HL-60 (cell line): Measurements from ENCODE around the gene KREMEN2.

Experiments
- DNase-seq, 2 experiments: peaks; one replicate each; pipeline ENCODE4 v3.0.0-alpha.2; 2010 to 2020; ENCODE audit warnings: low read depth in 1 of 2, low spot score in 1 of 2
- H3K27ac ChIP-seq: fragments of 250-450 bp; sonication (Bioruptor Pico); replicated peaks from 2 replicates; pipeline ENCODE4 v1.5.1; 2020; ENCODE audit warnings: mild to moderate bottlenecking, moderate library complexity
- H3K27me3 ChIP-seq: fragments of 250-450 bp; sonication (Bioruptor Pico); 2 replicates; pipeline ENCODE4 v1.5.1; 2021; ENCODE audit warnings: mild to moderate bottlenecking, moderate library complexity; ENCODE audit not compliant: insufficient read depth, poor library complexity, severe bottlenecking
- H3K4me3 ChIP-seq: replicated peaks from 2 replicates; pipeline ENCODE4 v1.5.1; 2011; ENCODE audit warnings: mild to moderate bottlenecking, control low read depth, low read length; ENCODE audit not compliant: insufficient read depth
- GABPA ChIP-seq: IDR thresholded peaks from 2 replicates; pipeline ENCODE4 v1.6.1; 2012; ENCODE audit warnings: low read depth
- POLR2AphosphoS5 ChIP-seq: IDR thresholded peaks from 2 replicates; pipeline ENCODE4 v1.6.1; 2012; ENCODE audit warnings: low read depth
- SPI1 ChIP-seq: IDR thresholded peaks from 2 replicates; pipeline ENCODE4 v1.6.1; 2012; ENCODE audit warnings: low read depth, mild to moderate bottlenecking, borderline replicate concordance
- TF ChIP-seq, protein P1 (sequence below): IDR thresholded peaks from one replicate; pipeline ENCODE4 v1.5.1; 2011; ENCODE audit warnings: low read length, control low read depth, inconsistent platforms; ENCODE audit not compliant: insufficient read depth
- TF ChIP-seq, protein P2 (sequence below): IDR thresholded peaks from 2 replicates; pipeline ENCODE4 v1.6.1; 2012; ENCODE audit warnings: low read depth; ENCODE audit not compliant: insufficient replicate concordance

The KREMEN2 gene

DNA sequence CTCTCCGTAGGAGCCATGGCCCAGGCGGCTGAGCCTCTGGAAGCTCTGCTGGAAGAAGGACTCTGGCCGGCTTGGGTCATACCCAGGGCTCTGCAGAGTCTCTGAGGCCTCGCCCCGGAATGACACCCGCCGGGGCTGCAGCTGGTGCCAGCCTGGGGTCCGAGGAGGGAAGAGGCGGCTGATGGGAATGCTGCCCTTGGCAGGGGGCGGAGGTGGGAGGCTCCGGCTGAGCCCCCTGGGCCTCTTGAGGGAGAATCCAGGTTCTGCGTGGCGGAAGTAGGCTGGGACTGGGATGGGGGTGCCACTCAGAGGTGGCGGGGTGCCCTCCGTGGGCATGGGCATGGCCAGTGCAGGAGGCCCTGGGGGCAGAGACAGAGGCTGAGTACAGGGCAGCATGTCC is 12.6 kb downstream of the KREMEN2 start:
- no peak overlapping the region for H3K4me3 ChIP-seq
- no peak for DNase-seq
- H3K27me3 ChIP-seq, result no peaks in the 10 kb centered on the region
- no peak overlapping the region for H3K27ac ChIP-seq
- TF ChIP-seq GABPA (no peak), SPI1 (no peak), POLR2AphosphoS5 (no peak)
- TF ChIP-seq, protein P1, sequence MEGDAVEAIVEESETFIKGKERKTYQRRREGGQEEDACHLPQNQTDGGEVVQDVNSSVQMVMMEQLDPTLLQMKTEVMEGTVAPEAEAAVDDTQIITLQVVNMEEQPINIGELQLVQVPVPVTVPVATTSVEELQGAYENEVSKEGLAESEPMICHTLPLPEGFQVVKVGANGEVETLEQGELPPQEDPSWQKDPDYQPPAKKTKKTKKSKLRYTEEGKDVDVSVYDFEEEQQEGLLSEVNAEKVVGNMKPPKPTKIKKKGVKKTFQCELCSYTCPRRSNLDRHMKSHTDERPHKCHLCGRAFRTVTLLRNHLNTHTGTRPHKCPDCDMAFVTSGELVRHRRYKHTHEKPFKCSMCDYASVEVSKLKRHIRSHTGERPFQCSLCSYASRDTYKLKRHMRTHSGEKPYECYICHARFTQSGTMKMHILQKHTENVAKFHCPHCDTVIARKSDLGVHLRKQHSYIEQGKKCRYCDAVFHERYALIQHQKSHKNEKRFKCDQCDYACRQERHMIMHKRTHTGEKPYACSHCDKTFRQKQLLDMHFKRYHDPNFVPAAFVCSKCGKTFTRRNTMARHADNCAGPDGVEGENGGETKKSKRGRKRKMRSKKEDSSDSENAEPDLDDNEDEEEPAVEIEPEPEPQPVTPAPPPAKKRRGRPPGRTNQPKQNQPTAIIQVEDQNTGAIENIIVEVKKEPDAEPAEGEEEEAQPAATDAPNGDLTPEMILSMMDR, result no peak
- TF ChIP-seq, protein P2, sequence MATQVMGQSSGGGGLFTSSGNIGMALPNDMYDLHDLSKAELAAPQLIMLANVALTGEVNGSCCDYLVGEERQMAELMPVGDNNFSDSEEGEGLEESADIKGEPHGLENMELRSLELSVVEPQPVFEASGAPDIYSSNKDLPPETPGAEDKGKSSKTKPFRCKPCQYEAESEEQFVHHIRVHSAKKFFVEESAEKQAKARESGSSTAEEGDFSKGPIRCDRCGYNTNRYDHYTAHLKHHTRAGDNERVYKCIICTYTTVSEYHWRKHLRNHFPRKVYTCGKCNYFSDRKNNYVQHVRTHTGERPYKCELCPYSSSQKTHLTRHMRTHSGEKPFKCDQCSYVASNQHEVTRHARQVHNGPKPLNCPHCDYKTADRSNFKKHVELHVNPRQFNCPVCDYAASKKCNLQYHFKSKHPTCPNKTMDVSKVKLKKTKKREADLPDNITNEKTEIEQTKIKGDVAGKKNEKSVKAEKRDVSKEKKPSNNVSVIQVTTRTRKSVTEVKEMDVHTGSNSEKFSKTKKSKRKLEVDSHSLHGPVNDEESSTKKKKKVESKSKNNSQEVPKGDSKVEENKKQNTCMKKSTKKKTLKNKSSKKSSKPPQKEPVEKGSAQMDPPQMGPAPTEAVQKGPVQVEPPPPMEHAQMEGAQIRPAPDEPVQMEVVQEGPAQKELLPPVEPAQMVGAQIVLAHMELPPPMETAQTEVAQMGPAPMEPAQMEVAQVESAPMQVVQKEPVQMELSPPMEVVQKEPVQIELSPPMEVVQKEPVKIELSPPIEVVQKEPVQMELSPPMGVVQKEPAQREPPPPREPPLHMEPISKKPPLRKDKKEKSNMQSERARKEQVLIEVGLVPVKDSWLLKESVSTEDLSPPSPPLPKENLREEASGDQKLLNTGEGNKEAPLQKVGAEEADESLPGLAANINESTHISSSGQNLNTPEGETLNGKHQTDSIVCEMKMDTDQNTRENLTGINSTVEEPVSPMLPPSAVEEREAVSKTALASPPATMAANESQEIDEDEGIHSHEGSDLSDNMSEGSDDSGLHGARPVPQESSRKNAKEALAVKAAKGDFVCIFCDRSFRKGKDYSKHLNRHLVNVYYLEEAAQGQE, result no peak

DNA sequence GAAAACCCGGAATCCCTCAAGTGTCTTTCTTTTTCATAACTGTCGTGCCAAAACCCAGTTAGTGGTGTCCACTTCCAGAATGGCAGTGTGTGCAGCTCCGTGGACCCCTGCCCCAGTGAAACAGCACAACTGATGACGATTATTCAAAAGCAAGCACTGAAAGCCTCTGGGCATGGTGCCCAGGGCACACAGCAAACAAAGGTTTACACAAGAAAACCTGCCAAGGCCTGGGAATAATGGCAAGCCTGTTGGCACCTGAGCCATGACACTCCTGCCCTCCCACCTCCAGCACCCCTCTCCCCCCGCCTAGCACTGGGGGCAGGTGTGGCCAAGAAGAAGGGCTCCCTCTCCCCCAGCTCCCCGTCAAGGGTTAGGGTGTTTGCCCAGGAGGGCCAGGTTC is 13.4 kb downstream of the KREMEN2 start:
- Histone ChIP-seq H3K27me3 (no peaks in the 10 kb centered on the region), H3K4me3 (no peak overlapping the region), H3K27ac (no peak overlapping the region)
- TF ChIP-seq SPI1 (no peak), GABPA (no peak), POLR2AphosphoS5 (no peak)
- TF ChIP-seq, protein P2, result no peak
- TF ChIP-seq, protein P1, result no peak
- DNase-seq, result no peak

DNA sequence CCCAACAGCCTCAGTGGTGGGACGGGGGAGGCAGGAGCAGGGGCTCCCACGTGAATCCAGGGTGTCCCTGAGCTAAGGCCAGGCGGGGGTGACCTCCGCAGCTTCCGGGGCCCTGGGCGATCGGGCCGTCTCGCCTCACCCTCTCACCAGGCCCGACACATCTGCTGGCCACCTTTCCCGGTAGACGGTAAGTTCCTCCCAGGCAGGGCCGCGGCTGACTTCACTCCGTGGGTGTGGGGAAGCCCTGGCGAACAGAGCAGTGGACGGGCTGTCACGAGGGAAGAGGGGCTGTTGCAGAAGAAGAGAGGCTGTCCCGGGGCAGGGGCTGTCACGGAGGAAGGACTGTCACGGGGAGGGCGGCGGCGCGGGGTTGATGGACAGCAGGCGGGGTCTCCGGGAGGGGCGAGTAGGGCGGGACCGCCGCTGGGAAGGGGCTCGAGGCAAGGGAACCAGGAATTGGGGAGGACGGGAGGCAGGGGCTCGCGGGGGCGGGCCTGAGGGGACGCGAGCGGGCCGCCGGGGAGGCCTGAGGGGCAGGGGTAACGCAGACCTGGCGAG is 15.7 kb downstream of the KREMEN2 start:
- Histone ChIP-seq H3K4me3 (peak overlapping the region; percentile 85), H3K27me3 (no peaks in the 10 kb centered on the region), H3K27ac (peak overlapping the region; percentile 88)
- DNase-seq, result peak in 1 of 2 experiments; percentile 52
- TF ChIP-seq GABPA (no peak), POLR2AphosphoS5 (no peak), SPI1 (no peak)
- TF ChIP-seq, protein P1, result no peak
- TF ChIP-seq, protein P2, result no peak
